ENCODE results near the gene CAMSAP2.

The CAMSAP2 gene

DNA sequence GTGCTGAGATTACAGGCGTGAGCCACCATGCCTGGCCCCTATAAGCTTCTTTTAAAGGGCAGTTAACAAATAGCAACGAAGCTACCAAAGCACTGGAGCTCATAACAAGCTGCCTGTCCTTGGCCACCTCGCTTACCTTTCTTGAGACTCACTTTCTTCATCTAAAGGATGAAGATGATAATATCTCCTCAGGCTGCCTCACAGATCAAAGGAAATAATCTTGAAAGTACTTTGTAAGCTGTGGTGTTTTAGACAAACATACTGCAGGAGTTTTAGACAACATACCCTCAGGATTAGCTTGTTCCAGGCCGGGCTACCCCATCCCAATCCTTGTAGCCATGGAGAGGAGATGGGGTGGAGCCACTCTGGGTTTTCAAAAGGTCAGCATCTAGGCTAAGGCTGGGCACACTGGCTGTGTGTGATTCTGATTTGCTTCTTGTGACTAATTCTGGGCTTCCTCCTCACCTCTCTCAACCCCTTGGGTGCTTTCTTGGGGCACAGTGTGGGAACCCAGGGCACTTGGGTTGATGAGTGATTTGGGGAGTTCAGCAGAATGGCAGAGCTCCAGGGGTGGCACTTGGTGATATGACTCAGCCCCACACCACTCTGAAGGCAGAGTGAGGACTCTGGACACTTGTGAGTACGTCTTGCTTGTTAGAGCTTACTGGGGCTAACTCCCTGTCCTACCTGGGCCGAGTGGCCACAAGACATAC, 139.3 kb downstream of the CAMSAP2 start:
- TF ChIP-seq EZH2 (IDR thresholded peaks at IDR 0.05; ENCODE audit: borderline replicate concordance, low read length): no peak
- TF ChIP-seq, protein P1, sequence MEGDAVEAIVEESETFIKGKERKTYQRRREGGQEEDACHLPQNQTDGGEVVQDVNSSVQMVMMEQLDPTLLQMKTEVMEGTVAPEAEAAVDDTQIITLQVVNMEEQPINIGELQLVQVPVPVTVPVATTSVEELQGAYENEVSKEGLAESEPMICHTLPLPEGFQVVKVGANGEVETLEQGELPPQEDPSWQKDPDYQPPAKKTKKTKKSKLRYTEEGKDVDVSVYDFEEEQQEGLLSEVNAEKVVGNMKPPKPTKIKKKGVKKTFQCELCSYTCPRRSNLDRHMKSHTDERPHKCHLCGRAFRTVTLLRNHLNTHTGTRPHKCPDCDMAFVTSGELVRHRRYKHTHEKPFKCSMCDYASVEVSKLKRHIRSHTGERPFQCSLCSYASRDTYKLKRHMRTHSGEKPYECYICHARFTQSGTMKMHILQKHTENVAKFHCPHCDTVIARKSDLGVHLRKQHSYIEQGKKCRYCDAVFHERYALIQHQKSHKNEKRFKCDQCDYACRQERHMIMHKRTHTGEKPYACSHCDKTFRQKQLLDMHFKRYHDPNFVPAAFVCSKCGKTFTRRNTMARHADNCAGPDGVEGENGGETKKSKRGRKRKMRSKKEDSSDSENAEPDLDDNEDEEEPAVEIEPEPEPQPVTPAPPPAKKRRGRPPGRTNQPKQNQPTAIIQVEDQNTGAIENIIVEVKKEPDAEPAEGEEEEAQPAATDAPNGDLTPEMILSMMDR (IDR thresholded peaks at IDR 0.05; ENCODE audit: low read length): no peak
- Histone ChIP-seq H3K9ac (ENCODE audit: low read length) (no peak overlapping the region), H2AFZ (ENCODE audit: low read length) (no peak overlapping the region), H3K27me3 (ENCODE audit: insufficient read depth, low read length) (peaks cover 7% of the 10 kb centered on the region), H3K79me2 (ENCODE audit: insufficient read depth, low read length) (no peaks in the 10 kb centered on the region), H3K9me2 (ENCODE audit: low read depth, low read length) (no peaks in the 10 kb centered on the region), H3F3A (ENCODE audit: insufficient read depth, low read length) (no peaks in the 10 kb centered on the region), H3K27ac (ENCODE audit: low read depth, low read length, poor library complexity, severe bottlenecking) (no peak overlapping the region), H3K4me2 (ENCODE audit: low read length) (no peak overlapping the region), H4K20me1 (ENCODE audit: insufficient read depth, low read length) (no peaks in the 10 kb centered on the region), H3K4me3 (ENCODE audit: low read depth, low read length, poor library complexity, severe bottlenecking) (no peak overlapping the region), H3K9me3 (ENCODE audit: low read length) (no peaks in the 10 kb centered on the region), H3K36me3 (ENCODE audit: insufficient read depth, low read length) (no peaks in the 10 kb centered on the region), H3K4me1 (ENCODE audit: insufficient read depth, low read length, severe bottlenecking) (no peaks in the 10 kb centered on the region)

DNA sequence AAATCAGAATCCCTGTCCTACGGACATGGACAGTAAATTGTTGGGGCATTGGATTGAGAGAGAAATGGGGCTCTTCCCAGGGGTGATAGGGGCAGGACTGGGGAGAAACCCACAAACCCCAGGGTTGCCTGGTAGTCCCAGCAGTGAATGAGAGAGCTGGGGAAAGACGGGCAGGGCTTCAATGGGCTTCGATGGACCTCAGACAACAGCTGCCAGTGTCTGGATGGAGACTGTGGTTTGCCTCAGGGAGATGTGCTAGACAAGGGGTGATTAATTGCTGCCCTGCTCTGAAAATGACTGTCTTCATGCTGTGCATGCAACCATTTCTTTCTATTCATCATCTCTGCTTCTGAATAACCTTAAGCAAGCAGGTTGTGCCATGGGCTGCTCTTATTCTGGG, 141.5 kb downstream of the CAMSAP2 start:
- Histone ChIP-seq H3K27me3 (ENCODE audit: insufficient read depth, low read length) (peaks cover 7% of the 10 kb centered on the region), H3F3A (ENCODE audit: insufficient read depth, low read length) (no peaks in the 10 kb centered on the region), H2AFZ (ENCODE audit: low read length) (no peak overlapping the region), H3K27ac (ENCODE audit: low read depth, low read length, poor library complexity, severe bottlenecking) (no peak overlapping the region), H3K4me1 (ENCODE audit: insufficient read depth, low read length, severe bottlenecking) (no peaks in the 10 kb centered on the region), H3K36me3 (ENCODE audit: insufficient read depth, low read length) (no peaks in the 10 kb centered on the region), H3K9me2 (ENCODE audit: low read depth, low read length) (no peaks in the 10 kb centered on the region), H3K9me3 (ENCODE audit: low read length) (no peaks in the 10 kb centered on the region), H3K79me2 (ENCODE audit: insufficient read depth, low read length) (no peaks in the 10 kb centered on the region), H3K4me2 (ENCODE audit: low read length) (no peak overlapping the region), H3K4me3 (ENCODE audit: low read depth, low read length, poor library complexity, severe bottlenecking) (no peak overlapping the region), H4K20me1 (ENCODE audit: insufficient read depth, low read length) (no peaks in the 10 kb centered on the region), H3K9ac (ENCODE audit: low read length) (no peak overlapping the region)
- TF ChIP-seq, protein P1 (IDR thresholded peaks at IDR 0.05; ENCODE audit: low read length): no peak
- TF ChIP-seq EZH2 (IDR thresholded peaks at IDR 0.05; ENCODE audit: borderline replicate concordance, low read length): no peak

DNA sequence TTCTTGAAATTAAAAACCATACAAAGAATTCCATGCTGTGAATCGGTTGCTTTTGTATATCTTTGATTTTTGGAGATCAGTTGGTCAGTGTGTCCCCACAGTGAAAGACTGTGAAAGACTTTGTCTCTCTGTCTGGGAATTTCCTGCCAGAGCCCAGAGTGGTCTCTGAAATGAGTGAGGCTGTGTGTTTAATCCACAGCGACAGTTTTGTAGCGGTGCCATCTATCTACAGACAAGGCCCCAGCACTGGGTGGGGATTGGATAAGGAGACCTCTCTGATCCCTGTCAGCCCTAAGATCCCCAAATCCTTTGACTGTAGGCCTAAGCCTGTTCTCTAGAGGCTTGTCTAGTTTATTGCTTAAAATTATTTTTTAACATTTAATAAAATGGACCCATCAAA, 144.4 kb downstream of the CAMSAP2 start:
- Histone ChIP-seq H2AFZ (ENCODE audit: low read length) (no peak overlapping the region), H3K4me3 (ENCODE audit: low read depth, low read length, poor library complexity, severe bottlenecking) (no peak overlapping the region), H3K9me3 (ENCODE audit: low read length) (no peaks in the 10 kb centered on the region), H3K4me1 (ENCODE audit: insufficient read depth, low read length, severe bottlenecking) (no peaks in the 10 kb centered on the region), H3F3A (ENCODE audit: insufficient read depth, low read length) (no peaks in the 10 kb centered on the region), H4K20me1 (ENCODE audit: insufficient read depth, low read length) (no peaks in the 10 kb centered on the region), H3K79me2 (ENCODE audit: insufficient read depth, low read length) (no peaks in the 10 kb centered on the region), H3K9me2 (ENCODE audit: low read depth, low read length) (no peaks in the 10 kb centered on the region), H3K27ac (ENCODE audit: low read depth, low read length, poor library complexity, severe bottlenecking) (no peak overlapping the region), H3K4me2 (ENCODE audit: low read length) (no peak overlapping the region), H3K27me3 (ENCODE audit: insufficient read depth, low read length) (peaks cover 7% of the 10 kb centered on the region), H3K36me3 (ENCODE audit: insufficient read depth, low read length) (no peaks in the 10 kb centered on the region), H3K9ac (ENCODE audit: low read length) (no peak overlapping the region)
- no peak for TF ChIP-seq EZH2 (IDR thresholded peaks at IDR 0.05; ENCODE audit: borderline replicate concordance, low read length)
- TF ChIP-seq, protein P1 (IDR thresholded peaks at IDR 0.05; ENCODE audit: low read length): no peak
